Keratinocyte (primary cell): Measurements from ENCODE around the gene TTLL5.

ENCODE experiments used
- CTCF ChIP-seq, 3 experiments: IDR thresholded peaks in 1 of 3; conservative IDR thresholded peaks in 1 of 3; optimal IDR thresholded peaks in 1 of 3; 2 replicates in 2 of 3; 3 replicates in 1 of 3; pipeline versions ENCODE3 to v1.5.1; 2011; ENCODE audit warnings: low read length in 3 of 3, mild to moderate bottlenecking in 3 of 3, moderate library complexity in 2 of 3, control low read depth in 1 of 3, inconsistent platforms in 1 of 3; ENCODE audit not compliant: insufficient read depth in 2 of 3; ENCODE audit errors: extremely low read depth in 1 of 3
- EZH2 ChIP-seq: IDR thresholded peaks from one replicate; pipeline ENCODE4 v1.6.1; 2012; ENCODE audit warnings: inconsistent platforms, mild to moderate bottlenecking, low read length, moderate library complexity

- no peak for TF ChIP-seq CTCF (optimal IDR thresholded peaks at IDR 0.05 in 1 of 3, IDR thresholded peaks at IDR 0.05 in 1 of 3, conservative IDR thresholded peaks at IDR 0.05 in 1 of 3; ENCODE audit: extremely low read depth in 1 of 3, insufficient read depth in 2 of 3, low read length in 3 of 3)
- TF ChIP-seq EZH2, result no peak
Measured at GRCh38 chr14:75661499-75661814, 411 bp downstream of the TTLL5 start.
